ENCODE data around the gene BNIP3.

BNIP3 gene, protein sequence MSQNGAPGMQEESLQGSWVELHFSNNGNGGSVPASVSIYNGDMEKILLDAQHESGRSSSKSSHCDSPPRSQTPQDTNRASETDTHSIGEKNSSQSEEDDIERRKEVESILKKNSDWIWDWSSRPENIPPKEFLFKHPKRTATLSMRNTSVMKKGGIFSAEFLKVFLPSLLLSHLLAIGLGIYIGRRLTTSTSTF

DNA sequence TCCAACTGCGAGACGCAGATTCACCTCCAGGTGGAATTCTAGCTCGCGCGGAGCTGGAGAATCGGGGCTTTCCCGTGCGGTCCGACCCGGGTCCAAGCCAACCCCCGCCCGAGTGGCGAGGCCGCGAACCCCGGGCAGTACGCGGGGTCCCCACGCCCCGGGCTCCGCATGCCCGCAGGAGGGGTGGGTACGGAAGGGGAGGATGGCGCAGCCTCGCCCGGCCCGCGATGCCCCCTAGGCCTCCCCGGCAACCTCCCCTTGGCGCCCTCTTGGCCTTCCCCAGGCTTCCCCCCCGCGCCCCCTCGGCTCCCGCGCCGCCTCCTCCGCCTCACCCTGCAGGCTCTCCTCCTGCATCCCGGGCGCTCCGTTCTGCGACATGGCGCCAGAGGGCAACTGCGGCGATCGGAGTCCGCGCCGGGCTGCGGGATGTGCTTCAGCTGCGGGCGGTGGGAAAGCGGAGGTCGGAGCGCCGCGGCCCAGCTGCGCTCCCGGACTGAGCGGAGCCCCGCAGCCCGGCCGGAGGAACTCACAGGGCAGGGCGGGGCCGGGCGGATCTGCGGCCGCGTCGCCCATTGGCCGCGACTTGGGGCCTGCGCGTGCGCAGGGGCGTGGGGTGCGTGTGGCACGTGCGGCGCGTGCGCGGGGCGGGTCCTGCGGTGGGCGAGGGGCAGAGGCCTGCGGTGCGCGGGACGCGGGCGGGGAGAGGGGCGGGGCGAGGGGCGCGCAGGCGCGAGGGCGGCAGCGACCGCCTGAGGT lies at the start of gene BNIP3:
BNIP3 (minus strand) TSS at position 495 of the 756 bp plus-strand sequence; CDS start at position 378, 117 bp downstream.
- DNase-seq (ENCODE audit: low read depth in 2 of 2): peak; percentile 81 to 92

DNA sequence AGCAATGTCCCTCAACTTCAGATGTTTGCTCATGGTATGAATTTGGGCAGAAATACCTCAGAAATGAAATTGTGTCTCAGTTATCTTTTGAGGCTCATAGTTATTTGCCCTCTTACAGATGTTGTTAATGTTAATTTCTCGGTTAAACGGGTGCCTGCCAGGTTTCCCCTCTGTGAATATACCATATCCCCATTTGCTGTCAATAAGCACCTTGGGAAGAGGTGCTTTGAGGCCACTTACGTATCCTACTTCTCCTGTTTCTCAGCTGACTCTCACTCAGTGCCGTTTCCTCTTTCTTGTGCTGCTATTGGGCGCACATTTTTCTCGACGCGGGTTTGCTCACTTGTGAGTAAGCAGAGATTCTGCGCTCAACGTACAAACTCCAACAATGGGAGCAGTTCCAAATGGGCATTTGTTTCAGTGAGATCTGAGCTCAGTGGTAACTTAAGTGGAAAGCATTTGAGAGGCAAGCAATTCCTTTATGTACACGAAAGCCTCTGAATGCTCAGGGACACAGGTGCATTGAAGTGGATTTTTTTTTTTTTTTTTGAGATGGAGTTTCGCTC lies 49.3 kb upstream of the BNIP3 start:
- DNase-seq (ENCODE audit: low read depth in 2 of 2): no peak

GRCh38 chr10:132028706-132029105 lies 47.0 kb upstream of the BNIP3 start:
- DNase-seq (ENCODE audit: low read depth in 2 of 2): no peak

- no peak for DNase-seq (ENCODE audit: low read depth in 2 of 2)
These were observed 45.8 kb upstream of the BNIP3 start for GRCh38 chr10:132027423-132027983.

DNA sequence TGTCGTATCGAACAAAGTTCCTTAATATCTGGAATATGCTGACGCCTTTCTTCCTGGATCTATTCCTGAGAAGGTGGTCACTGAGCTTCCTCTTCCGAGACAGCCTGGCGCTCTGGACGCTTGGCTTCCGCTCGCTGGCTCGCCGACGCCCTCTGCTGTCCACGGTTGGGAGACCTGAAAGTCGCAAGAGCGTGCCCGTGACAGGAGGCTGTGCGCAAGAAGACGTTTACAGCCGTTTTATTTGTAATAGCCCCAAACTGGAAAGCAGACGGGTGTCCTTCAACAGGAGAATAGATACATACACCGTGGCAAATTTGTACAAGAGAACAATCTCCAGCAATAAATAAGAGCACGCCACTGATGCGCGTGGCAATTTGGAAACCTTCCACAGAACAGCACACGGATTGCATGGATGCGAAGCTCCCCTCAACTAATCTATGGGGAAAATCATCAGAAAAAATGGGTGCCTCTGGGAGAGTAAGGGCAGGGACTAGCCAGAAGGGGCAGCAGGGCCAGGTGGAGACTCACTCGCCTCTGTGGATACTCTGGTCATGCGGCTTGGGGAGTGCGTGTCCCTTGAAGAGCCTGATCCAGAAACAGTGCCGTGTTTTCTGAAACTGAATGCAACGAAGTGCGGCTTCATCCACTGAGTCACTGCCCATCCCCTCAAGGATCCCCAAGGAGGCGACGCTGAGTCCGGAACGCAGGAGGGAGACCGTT lies 41.5 kb upstream of the BNIP3 start:
- DNase-seq (ENCODE audit: low read depth in 2 of 2): peak; percentile 47 to 53

DNA sequence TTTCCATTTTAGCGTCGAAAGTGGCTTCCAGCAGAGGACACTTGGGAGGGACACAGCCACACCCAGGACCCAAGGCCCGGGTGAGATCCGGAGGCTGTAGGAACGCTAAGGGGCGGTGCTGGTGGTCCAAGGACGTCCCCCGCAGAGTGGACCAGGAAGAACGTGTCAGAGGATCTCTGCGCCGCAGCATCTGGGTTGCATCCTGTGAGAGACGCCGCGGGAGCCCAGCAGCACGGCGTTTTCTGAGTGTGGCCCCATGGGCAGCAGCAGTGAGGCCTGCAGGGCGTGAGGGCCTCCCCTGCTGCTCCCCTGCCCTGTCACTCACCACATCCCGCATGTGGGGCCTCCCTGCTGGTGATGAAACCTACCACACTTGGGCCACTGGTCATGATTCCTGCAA lies 40.5 kb upstream of the BNIP3 start:
- DNase-seq (ENCODE audit: low read depth in 2 of 2): no peak

DNA sequence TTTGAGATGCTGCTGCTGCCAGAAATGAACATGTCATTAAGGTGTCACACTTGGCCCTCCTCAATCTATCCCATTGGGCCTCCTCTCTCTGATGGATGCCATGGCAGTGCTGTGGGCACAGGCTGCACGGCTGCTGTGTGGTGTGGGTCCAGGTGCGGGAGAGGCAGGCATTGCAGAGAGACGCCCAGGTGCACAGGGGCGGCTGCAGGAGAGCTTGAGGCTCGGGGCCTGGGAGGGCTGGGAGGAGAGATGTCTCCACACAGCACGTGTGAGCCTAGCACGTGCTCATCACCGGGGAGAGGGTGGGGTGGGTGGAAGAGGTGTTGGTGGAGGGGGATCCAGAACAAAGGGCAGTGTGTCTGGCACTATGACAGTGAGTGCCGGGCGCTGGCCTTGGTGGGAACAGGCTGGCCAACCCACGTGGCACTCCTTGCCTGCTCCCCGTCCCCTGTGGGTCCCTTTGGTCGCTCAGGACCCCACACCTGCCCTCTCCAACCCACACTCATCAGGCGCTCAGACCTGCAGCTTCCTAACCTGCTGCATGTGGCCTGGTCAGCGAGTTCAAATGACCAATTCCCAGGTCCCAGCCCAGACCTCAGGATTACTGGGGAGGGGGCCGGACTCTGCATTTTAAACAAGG lies 39.9 kb upstream of the BNIP3 start:
- DNase-seq (ENCODE audit: low read depth in 2 of 2): no peak

DNA sequence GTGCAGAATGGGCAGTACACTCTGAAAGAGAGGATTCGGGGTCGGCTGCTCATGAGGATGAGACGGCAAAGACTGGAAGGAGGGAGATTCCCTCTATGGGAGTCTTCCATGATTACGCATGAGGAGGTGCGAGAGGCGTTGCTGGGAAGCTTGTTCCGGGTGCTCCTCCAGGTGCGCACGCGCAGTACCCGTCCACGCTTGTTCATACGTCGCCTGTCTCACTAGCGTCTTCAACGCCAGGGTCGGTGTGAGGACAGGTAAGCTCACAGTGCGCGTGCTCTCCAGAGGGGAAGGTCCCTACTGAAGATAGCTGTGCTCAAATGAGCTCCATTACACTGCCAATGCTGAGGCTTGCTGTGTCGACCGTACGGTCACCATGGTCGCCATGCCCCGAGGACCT lies 39.3 kb upstream of the BNIP3 start:
- DNase-seq (ENCODE audit: low read depth in 2 of 2): no peak

DNA sequence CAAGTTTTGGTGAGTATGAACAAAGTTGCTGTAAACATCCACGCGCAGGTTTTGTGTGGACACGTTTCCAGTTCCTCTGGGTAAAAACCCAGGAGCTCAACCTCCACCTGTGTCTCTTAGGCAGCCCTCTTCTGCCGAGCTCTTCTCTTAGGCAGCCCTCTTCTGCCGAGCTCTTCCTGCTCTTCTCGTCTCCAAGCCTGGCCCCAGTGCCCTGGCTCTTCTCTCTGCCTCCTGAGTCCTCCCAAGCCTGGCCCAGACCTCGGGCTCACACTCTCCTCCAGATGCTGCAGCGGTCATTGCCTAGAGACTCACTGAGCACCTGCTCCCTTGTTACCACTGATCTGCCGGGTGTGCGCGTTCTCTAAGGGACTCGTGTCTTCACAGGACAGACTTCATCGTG lies 38.7 kb upstream of the BNIP3 start:
- DNase-seq (ENCODE audit: low read depth in 2 of 2): no peak

GRCh38 chr10:132019366-132019765 lies 37.6 kb upstream of the BNIP3 start:
- no peak for DNase-seq (ENCODE audit: low read depth in 2 of 2)

GRCh38 chr10:132018446-132018845 lies 36.7 kb upstream of the BNIP3 start:
- DNase-seq (ENCODE audit: low read depth in 2 of 2): no peak

DNA sequence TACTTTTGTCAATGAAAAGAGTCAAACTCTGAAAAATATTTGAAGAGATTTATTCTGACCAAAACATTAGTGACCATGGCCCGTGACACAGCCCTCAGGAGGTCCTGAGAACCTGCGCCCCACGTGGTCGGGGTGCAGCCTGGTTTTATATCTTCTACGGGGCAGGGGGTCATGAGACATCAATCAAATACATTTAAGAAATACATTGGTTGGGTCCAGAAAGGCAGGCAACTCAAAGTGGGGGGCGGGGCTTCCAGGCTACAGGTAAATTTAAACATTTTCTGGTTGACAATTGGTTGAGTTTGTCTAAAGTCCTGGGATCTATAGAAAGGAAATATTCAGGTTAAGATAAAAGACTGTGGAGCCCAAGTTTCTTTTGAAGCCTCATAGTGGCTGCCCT lies 34.8 kb upstream of the BNIP3 start:
- DNase-seq (ENCODE audit: low read depth in 2 of 2): no peak

DNA sequence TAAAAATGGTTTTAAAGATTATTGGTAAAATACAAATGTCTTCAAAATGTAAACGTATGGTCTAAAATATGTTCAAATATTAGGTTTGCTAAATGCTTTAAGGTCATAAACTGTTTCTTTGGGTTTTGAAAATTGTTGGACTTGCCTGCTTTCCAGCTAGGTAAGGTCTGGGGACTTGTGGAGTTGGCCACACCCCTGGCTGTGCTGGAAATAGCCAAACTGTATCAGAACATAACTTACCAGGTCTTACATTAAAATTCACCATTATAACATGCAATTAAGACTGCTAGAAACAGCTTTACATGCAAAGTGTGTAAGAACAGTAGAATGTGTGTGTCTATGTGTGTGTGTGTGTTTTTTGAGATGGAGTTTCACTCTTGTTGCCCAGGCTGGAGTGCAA lies 29.7 kb upstream of the BNIP3 start:
- no peak for DNase-seq (ENCODE audit: low read depth in 2 of 2)

GRCh38 chr10:132011024-132011423 lies 29.3 kb upstream of the BNIP3 start:
- no peak for DNase-seq (ENCODE audit: low read depth in 2 of 2)

DNA sequence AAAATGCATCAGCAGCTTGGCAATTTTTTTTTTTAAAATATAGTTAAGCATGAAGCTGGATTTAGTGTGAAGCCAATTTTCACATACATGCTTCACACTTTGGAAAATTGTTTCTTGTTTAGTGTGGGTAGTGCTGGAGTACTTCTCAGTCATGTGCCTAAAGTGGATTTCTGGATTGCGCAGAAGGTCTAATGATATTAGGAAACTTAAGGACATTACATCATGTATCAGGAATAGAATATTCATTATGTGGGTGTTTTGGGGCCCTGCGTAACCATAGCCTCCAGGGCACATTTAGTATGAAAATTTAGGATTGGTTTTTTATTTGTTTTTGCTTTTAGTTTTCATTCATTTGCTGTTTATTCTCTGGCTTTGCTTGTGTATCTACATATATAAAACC lies 28.8 kb upstream of the BNIP3 start:
- no peak for DNase-seq (ENCODE audit: low read depth in 2 of 2)

GRCh38 chr10:132009575-132009974 lies 27.9 kb upstream of the BNIP3 start:
- DNase-seq (ENCODE audit: low read depth in 2 of 2): no peak

DNA sequence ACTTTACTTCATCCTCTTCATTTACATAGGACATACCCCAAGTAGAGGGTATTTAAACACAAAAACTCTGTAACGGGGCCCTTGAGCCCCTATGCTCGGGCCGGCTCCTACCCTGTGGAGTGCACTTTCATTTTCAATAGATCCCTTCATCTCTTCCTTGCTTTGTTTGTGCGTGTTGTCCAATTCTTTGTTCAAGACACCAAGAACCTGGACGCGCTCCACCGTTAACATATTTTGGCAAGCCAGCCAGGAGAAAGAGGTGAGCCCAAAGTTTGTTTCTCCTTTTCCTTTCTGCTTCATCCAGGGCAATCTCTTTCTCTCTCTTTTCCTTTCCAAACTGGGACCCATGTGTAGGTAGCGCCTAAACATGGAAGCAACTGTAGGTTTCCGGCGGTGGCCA lies 26.0 kb upstream of the BNIP3 start:
- DNase-seq (ENCODE audit: low read depth in 2 of 2): no peak

GRCh38 chr10:132006966-132007365 lies 25.2 kb upstream of the BNIP3 start:
- no peak for DNase-seq (ENCODE audit: low read depth in 2 of 2)

GRCh38 chr10:132005147-132005546 lies 23.4 kb upstream of the BNIP3 start:
- no peak for DNase-seq (ENCODE audit: low read depth in 2 of 2)

- DNase-seq (ENCODE audit: low read depth in 2 of 2): no peak
These were observed 22.3 kb upstream of the BNIP3 start for GRCh38 chr10:132004052-132004451.

GRCh38 chr10:132003282-132003924 lies 21.7 kb upstream of the BNIP3 start:
- no peak for DNase-seq (ENCODE audit: low read depth in 2 of 2)

Measured in stimulated activated CD8-positive, alpha-beta memory T cell treated with anti-CD3 and anti-CD28 coated beads, Interleukin-7, amount 100 ng/mL, for 4 hours (primary cell).